ENCODE measurements around the gene CAMK1D.

Gene CAMK1D

GRCh38 chr10:12661671-12662070, 312.3 kb downstream of the CAMK1D start:
- H3K27ac ChIP-seq: no peak overlapping the region
- TF ChIP-seq CTCF (conservative IDR thresholded peaks at IDR 0.05): no peak

GRCh38 chr10:12663863-12664262, 314.5 kb downstream of the CAMK1D start:
- H3K27ac ChIP-seq: no peak overlapping the region
- TF ChIP-seq CTCF (conservative IDR thresholded peaks at IDR 0.05): no peak

DNA sequence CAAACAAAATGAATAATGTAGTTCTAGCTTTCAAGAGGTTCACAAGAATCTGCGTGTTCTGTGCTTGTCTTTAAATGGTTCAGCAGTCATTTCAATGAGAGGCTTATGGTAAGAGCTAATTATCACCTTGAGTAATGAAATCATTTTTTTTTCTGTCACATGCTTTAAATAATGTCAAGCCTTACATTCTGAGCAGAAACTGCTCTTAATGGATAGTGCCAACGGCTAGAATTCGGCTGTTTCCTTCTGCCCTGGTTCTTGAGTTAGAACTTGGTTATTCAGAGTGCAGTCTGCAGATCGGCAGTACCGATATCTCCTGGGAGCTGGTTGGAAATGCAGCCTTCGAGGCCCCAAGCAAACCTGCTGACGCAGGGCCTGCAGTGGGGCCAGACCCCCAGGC, 316.2 kb downstream of the CAMK1D start:
- no peak overlapping the region for H3K27ac ChIP-seq
- no peak for TF ChIP-seq CTCF (conservative IDR thresholded peaks at IDR 0.05)

GRCh38 chr10:12667052-12667451, 317.7 kb downstream of the CAMK1D start:
- H3K27ac ChIP-seq: no peak overlapping the region
- no peak for TF ChIP-seq CTCF (conservative IDR thresholded peaks at IDR 0.05)

DNA sequence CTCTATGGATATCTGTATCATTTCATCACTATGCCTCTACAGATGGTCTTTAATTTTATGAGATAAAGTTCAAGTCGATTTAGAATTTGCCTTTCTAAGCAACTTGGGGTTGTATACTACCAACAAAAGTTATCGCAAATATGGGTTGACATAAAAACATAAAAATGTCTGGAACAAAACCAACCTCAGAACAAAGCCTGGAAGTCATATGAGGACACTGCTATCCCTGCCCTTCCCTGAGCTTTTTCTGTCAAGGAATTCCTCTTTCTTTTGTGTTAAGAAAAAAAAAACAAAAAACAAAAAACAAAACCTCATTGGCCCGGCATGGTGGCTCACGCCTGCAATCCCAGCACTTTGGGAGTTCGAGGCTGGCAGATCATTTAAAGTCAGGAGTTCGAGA, 319.3 kb downstream of the CAMK1D start:
- no peak for TF ChIP-seq CTCF (conservative IDR thresholded peaks at IDR 0.05)
- no peak overlapping the region for H3K27ac ChIP-seq

DNA sequence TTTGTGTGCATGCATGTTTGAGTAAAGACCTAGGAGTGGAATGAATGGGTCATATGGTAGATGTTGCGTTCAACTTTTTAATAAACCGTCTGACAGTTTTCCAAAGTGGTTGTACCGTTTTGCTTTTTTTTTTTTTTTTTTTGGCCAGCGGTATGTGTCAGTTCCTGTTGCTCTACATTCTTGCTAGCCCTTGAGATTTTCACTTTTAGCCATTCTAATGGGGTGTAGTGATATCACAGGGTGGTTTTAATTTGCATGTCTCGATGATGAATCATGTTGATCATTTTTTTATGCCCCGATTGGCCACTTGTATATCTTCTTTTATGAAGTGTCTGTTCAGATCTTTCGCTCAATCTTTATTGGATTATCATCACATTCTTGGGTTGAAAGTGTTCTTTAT, 320.7 kb downstream of the CAMK1D start:
- no peak overlapping the region for H3K27ac ChIP-seq
- no peak for TF ChIP-seq CTCF (conservative IDR thresholded peaks at IDR 0.05)

DNA sequence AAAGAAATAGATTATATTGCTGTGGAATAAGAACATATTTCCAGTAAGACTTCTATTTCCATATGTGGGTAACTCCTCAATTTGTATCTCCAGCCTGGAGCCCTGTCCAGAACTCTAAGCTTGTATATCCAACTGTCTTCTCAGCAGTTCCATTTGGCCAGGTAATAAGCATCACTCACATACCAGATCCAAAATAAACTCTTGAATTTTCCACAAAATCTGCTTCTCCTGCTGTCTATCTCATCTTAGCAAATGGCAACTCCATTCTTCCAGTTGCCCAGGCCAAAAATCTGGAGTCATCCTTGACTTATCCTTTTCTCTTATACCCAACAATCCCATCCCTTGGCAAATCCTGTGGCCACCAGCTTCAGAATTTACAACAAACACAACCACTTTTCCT, 325.8 kb downstream of the CAMK1D start:
- no peak overlapping the region for H3K27ac ChIP-seq
- TF ChIP-seq CTCF (conservative IDR thresholded peaks at IDR 0.05): no peak

- no peak for TF ChIP-seq CTCF (conservative IDR thresholded peaks at IDR 0.05)
- no peak overlapping the region for H3K27ac ChIP-seq
Observed at GRCh38 chr10:12679636-12680035, 330.3 kb downstream of the CAMK1D start.

Measured in VCaP (cell line).